ENCODE measurements around the gene ZNF792. TPM values are rescaled to one million over a fixed set of nuclear protein-coding genes. Genes with fewer than 3 reads are reported as not detected.

Gene ZNF792
- total and polyA plus RNA-seq, 2 of the 8 experiments (the other 6 are each of a cell fraction or from before 2014, with no cell fraction given) = 2.5 to 7.2 TPM

GRCh38 chr19:34972163-34972705 lies 8.2 kb upstream of the ZNF792 start:
- no peaks in the 10 kb centered on the region; a peak in 1 of 7 replicates for H3K27me3 ChIP-seq (replicated peaks in 1 of 4; ENCODE audit: control insufficient read depth in 3 of 4, extremely low read depth in 1 of 4, insufficient read depth in 3 of 4, low read length in 3 of 4)
- H3K23me2 ChIP-seq (ENCODE audit: low read depth, low read length) = no peaks in the 10 kb centered on the region; the same call in 1 of the 2 replicates
- H3K79me1 ChIP-seq (ENCODE audit: low read depth, low read length) = no peaks in the 10 kb centered on the region
- no peak overlapping the region for H3K4me2 ChIP-seq (ENCODE audit: insufficient read depth in 1 of 2, low read depth in 2 of 2, low read length in 2 of 2)
- FAIRE-seq (no peak), DNase-seq (ENCODE audit: low read depth in 1 of 2, low spot score in 2 of 2) (no peak)
- H3K9ac ChIP-seq (replicated peaks in 1 of 4; ENCODE audit: extremely low read depth in 1 of 4, low read depth in 3 of 4, low read length in 3 of 4) = no peak overlapping the region
- no peak overlapping the region for H4K5ac ChIP-seq (ENCODE audit: insufficient read length, low read depth, low read length)
- H3K18ac ChIP-seq (ENCODE audit: extremely low read depth, low read length) = no peak overlapping the region
- CTCF ChIA-PET (ENCODE audit: partially characterized antibody) = interaction anchor here (0.6 to 15.1 kb wide), 28 partner anchors 10 to 260 kb away, joined by 3 to 174 read pairs (median 4); partner anchors contain the start of gene ZNF30
- no peak overlapping the region for H3K4ac ChIP-seq (replicated peaks; ENCODE audit: insufficient read length, low read depth, low read length)
- no peak overlapping the region for H3K27ac ChIP-seq (ENCODE audit: low read depth, low read length)
- H2BK120ac ChIP-seq (replicated peaks; ENCODE audit: low read depth, low read length) = no peak overlapping the region
- no peaks in the 10 kb centered on the region for H4K20me1 ChIP-seq (replicated peaks in 1 of 2; ENCODE audit: control insufficient read depth in 1 of 2, insufficient read depth in 2 of 2, low read length in 2 of 2)
- H2AK5ac ChIP-seq (ENCODE audit: low read depth, low read length) = no peak overlapping the region
- H3K14ac ChIP-seq (ENCODE audit: insufficient read length) = no peak overlapping the region
- H4K91ac ChIP-seq (replicated peaks; ENCODE audit: insufficient read length, low read length) = no peak overlapping the region
- H2BK12ac ChIP-seq (ENCODE audit: low read depth, low read length) = no peak overlapping the region
- no peak overlapping the region for H4K8ac ChIP-seq (ENCODE audit: extremely low read depth, insufficient read depth, low read length)
- no peak overlapping the region for H2BK15ac ChIP-seq (ENCODE audit: low read length)
- no peak overlapping the region for H2BK5ac ChIP-seq (ENCODE audit: low read depth, low read length)
- peaks cover 0 to 3% (median 0%) of the 10 kb centered on the region in 4 experiments; a peak in 3 of 7 replicates for H3K4me1 ChIP-seq (replicated peaks in 1 of 4; ENCODE audit: control insufficient read depth in 3 of 4, insufficient read depth in 4 of 4, low read length in 3 of 4)
- no peak overlapping the region for H2AFZ ChIP-seq (ENCODE audit: low read length)
- no peak overlapping the region for H2BK20ac ChIP-seq (ENCODE audit: low read length)
- no peak overlapping the region for H3K23ac ChIP-seq (ENCODE audit: insufficient read length)
- POLR2A ChIA-PET (ENCODE audit: partially characterized antibody) = interaction anchor here (0.6 to 2.7 kb wide), 8 partner anchors 9 to 58 kb away, joined by 3 to 12 read pairs (median 4); partner anchors contain the start of genes GRAMD1A and SCN1B
- WGBS, 2 experiments (ENCODE audit: extremely low coverage in 1 of 2, insufficient coverage in 1 of 2, insufficient read length in 1 of 2, insufficient replicate concordance in 2 of 2, low coverage in 1 of 2, low lambda C conversion rate in 2 of 2, missing lambda C conversion rate in 1 of 2) = 88% methylated on average over 7 of the region's 7 CpGs; no CpG with 5 or more reads in 1 of the 2 experiments
- H3K56ac ChIP-seq (replicated peaks; ENCODE audit: insufficient read length, low read depth, low read length) = no peak overlapping the region
- 0 out of 8 replicates have a peak, but pooled peaks cover 0 to 3% (median 0%) of the 10 kb centered on the region in 4 experiments for H3K36me3 ChIP-seq (ENCODE audit: control insufficient read depth in 2 of 4, insufficient read depth in 4 of 4, low read length in 3 of 4)
- peaks cover 7 to 12% of the 10 kb centered on the region in 2 experiments for H3K9me3 ChIP-seq (ENCODE audit: insufficient read depth in 2 of 2, low read depth in 1 of 2, low read length in 1 of 2)
- no peak overlapping the region for H3K4me3 ChIP-seq (ENCODE audit: extremely low read depth in 1 of 4, insufficient read depth in 2 of 4, low read depth in 3 of 4, low read length in 4 of 4)
- H3K79me2 ChIP-seq (ENCODE audit: control insufficient read depth in 1 of 2, insufficient read depth in 2 of 2, low read length in 2 of 2) = no peaks in the 10 kb centered on the region
- TF ChIP-seq BRCA1 (IDR thresholded peaks at IDR 0.05; ENCODE audit: low read depth, low read length) (no peak), SIX5 (IDR thresholded peaks at IDR 0.05; ENCODE audit: low read depth, low read length) (no peak), RNF2 (IDR thresholded peaks at IDR 0.05; ENCODE audit: borderline replicate concordance, low read depth, low read length, missing control alignments, poor library complexity, severe bottlenecking) (no peak), POLR2A (IDR thresholded peaks at IDR 0.05; ENCODE audit: control extremely low read depth in 1 of 2, low read depth in 2 of 2, low read length in 2 of 2) (no peak), TCF12 (IDR thresholded peaks at IDR 0.05; ENCODE audit: low read depth, low read length) (no peak), SIN3A (conservative IDR thresholded peaks at IDR 0.05 in 1 of 2, IDR thresholded peaks at IDR 0.05 in 1 of 2; ENCODE audit: low read depth in 1 of 2, low read length in 2 of 2) (no peak), TEAD4 (IDR thresholded peaks at IDR 0.05; ENCODE audit: low read depth, low read length) (no peak), MAX (IDR thresholded peaks at IDR 0.05) (no peak), BCL11A (IDR thresholded peaks at IDR 0.05; ENCODE audit: low read depth in 2 of 2, low read length in 2 of 2) (no peak), CBX5 (IDR thresholded peaks at IDR 0.05; ENCODE audit: low read depth, low read length) (no peak), POU5F1 (IDR thresholded peaks at IDR 0.05; ENCODE audit: low read depth, low read length) (no peak), TBP (IDR thresholded peaks at IDR 0.05; ENCODE audit: low read depth, low read length) (no peak), KDM4A (IDR thresholded peaks at IDR 0.05; ENCODE audit: low read depth, low read length, severe bottlenecking) (no peak)

Measured in H1 (cell line).